HUES48 (cell line): Measurements from ENCODE around the gene TEX2.

Source experiments
- H3K27ac ChIP-seq: one replicate; pipeline ENCODE4 v1.7.0; 2013; ENCODE audit warnings: low read depth, low read length, inconsistent platforms
- H3K27me3 ChIP-seq: 2 replicates; pipeline ENCODE4 v1.6.1; 2013; ENCODE audit warnings: mild to moderate bottlenecking, low read length; ENCODE audit not compliant: control insufficient read depth, insufficient read depth
- H3K36me3 ChIP-seq: 2 replicates; pipeline ENCODE4 v1.6.1; 2013; ENCODE audit warnings: low read length; ENCODE audit not compliant: control insufficient read depth, insufficient read depth
- H3K4me1 ChIP-seq: 2 replicates; pipeline ENCODE4 v1.6.1; 2013; ENCODE audit warnings: mild to moderate bottlenecking, low read length; ENCODE audit not compliant: control insufficient read depth, insufficient read depth
- H3K4me3 ChIP-seq: 2 replicates; pipeline ENCODE4 v1.5.1; 2013; ENCODE audit warnings: mild to moderate bottlenecking, low read depth, low read length
- H3K9ac ChIP-seq: 2 replicates; pipeline ENCODE4 v1.6.1; 2013; ENCODE audit warnings: mild to moderate bottlenecking, low read depth, low read length, moderate library complexity
- H3K9me3 ChIP-seq: 2 replicates; pipeline ENCODE4 v1.6.1; 2013; ENCODE audit warnings: low read length; ENCODE audit not compliant: control insufficient read depth, insufficient read depth

Gene TEX2

GRCh38 chr17:64103391-64104364, 159.4 kb downstream of the TEX2 start:
- Histone ChIP-seq H3K27ac (no peak overlapping the region), H3K36me3 (no peaks in the 10 kb centered on the region), H3K4me1 (no peaks in the 10 kb centered on the region), H3K9me3 (no peaks in the 10 kb centered on the region), H3K4me3 (no peak overlapping the region), H3K27me3 (no peaks in the 10 kb centered on the region), H3K9ac (no peak overlapping the region)

GRCh38 chr17:64102627-64103390, 160.3 kb downstream of the TEX2 start:
- Histone ChIP-seq H3K27me3 (no peaks in the 10 kb centered on the region), H3K9me3 (no peaks in the 10 kb centered on the region), H3K4me1 (no peaks in the 10 kb centered on the region), H3K9ac (no peak overlapping the region), H3K36me3 (no peaks in the 10 kb centered on the region), H3K27ac (no peak overlapping the region), H3K4me3 (no peak overlapping the region)

- Histone ChIP-seq H3K9ac (no peak overlapping the region), H3K4me1 (no peaks in the 10 kb centered on the region)
Measured at GRCh38 chr17:64099543-64099942, 163.5 kb downstream of the TEX2 start.

More at GRCh38 chr17:64099543-64099942, 163.5 kb downstream of the TEX2 start:
- H3K27me3 ChIP-seq, result no peaks in the 10 kb centered on the region
- no peak overlapping the region for H3K27ac ChIP-seq
- no peaks in the 10 kb centered on the region for H3K9me3 ChIP-seq
- H3K36me3 ChIP-seq, result no peaks in the 10 kb centered on the region
- no peak overlapping the region for H3K4me3 ChIP-seq
